HepG2 (cell line): Measurements from ENCODE around the gene XG. TPM values are rescaled to one million over a fixed set of nuclear protein-coding genes. Genes with fewer than 3 reads are reported as not detected.

Experiments used
- ATAC-seq: fragments of 200-7000 bp; cut with Tn5 transposase; 3 replicates; pipeline ENCODE4 v1.9.1; 2020; ENCODE audit warnings: mild to moderate bottlenecking, moderate library complexity
- BruUV-seq: library from RNA; stranded (reverse); fragments of 400-500 nt; replicated peaks from 2 replicates; lab custom pipeline; 2021; lab: Mats Ljungman, UMichigan
- CTCF ChIA-PET: fragments of 300-600 bp; formaldehyde crosslinking; extraction: SDS; loops from one replicate; lab custom pipeline; 2021; ENCODE audit warnings: low total read pairs, inconsistent platforms, low intra/inter-chr PET ratio; lab: Yijun Ruan, JAX
- POLR2A ChIA-PET: fragments of 350-600 bp; sonication (Branson Sonifier 250); formaldehyde crosslinking; loops from one replicate; lab custom pipeline; 2020; ENCODE audit warnings: antibody characterized with exemption, inconsistent platforms; lab: Yijun Ruan, JAX
- DNase-seq: peaks from one replicate; pipeline ENCODE4 v3.0.0-alpha.2; 2015; ENCODE audit warnings: low spot score
- FAIRE-seq: peaks from 3 replicates; lab custom pipeline; 2011; peaks lifted over from hg19 to GRCh38; lab: Jason Lieb, UNC
- H2AFZ ChIP-seq: one replicate; pipeline ENCODE4 v1.6.1; 2011; ENCODE audit warnings: low read length, inconsistent platforms
- H3K27ac ChIP-seq: fragments of 300-600 bp; 3 replicates; pipeline ENCODE4 v1.8.0; 2011; ENCODE audit warnings: mixed run types, mild to moderate bottlenecking, mixed read lengths, low read length, inconsistent platforms; ENCODE audit not compliant: insufficient read depth; ENCODE audit errors: extremely low read length
- H3K27me3 ChIP-seq, 2 experiments: fragments of 200-600 bp in 1 of 2; 2 replicates in 1 of 2; 3 replicates in 1 of 2; pipeline versions ENCODE4 v1.6.0 to v1.8.0; 2011; ENCODE audit warnings: low read length in 2 of 2, mild to moderate bottlenecking in 2 of 2, moderate library complexity in 2 of 2, inconsistent platforms in 1 of 2; ENCODE audit not compliant: insufficient read depth in 2 of 2, control insufficient read depth in 1 of 2
- H3K36me3 ChIP-seq, 2 experiments: fragments of 200-600 bp in 1 of 2; replicated peaks in 1 of 2; 2 replicates in 1 of 2; 3 replicates in 1 of 2; pipeline versions ENCODE4 v1.5.1 to v1.8.0; 2011; ENCODE audit warnings: low read length in 2 of 2, inconsistent platforms in 1 of 2; ENCODE audit not compliant: insufficient read depth in 2 of 2, control insufficient read depth in 1 of 2
- H3K4me1 ChIP-seq: 2 replicates; pipeline ENCODE4 v1.5.1; 2012; ENCODE audit warnings: low read length, inconsistent platforms; ENCODE audit not compliant: insufficient read depth
- H3K4me2 ChIP-seq: 2 replicates; pipeline ENCODE4 v1.6.0; 2011; ENCODE audit warnings: low read depth, low read length, inconsistent platforms
- H3K4me3 ChIP-seq, 3 experiments: fragments of 200-600 bp in 1 of 3; sonication (generic), shearing (Covaris generic) in 1 of 3; replicated peaks in 1 of 3; 2 replicates each; pipeline ENCODE4 v1.5.1; 2011 to 2016; ENCODE audit warnings: low read length in 3 of 3, inconsistent platforms in 2 of 3, low read depth in 2 of 3, mild to moderate bottlenecking in 2 of 3, control low read depth in 1 of 3, mixed read lengths in 1 of 3; ENCODE audit not compliant: insufficient read depth in 1 of 3
- H3K79me2 ChIP-seq: one replicate; pipeline ENCODE4 v1.6.1; 2011; ENCODE audit warnings: low read length, inconsistent platforms; ENCODE audit not compliant: insufficient read depth
- H3K9ac ChIP-seq: 2 replicates; pipeline ENCODE4 v1.6.0; 2011; ENCODE audit warnings: mild to moderate bottlenecking, low read depth, low read length, inconsistent platforms; ENCODE audit not compliant: insufficient read depth
- H3K9me3 ChIP-seq: 2 replicates; pipeline ENCODE4 v1.5.1; 2012; ENCODE audit warnings: mild to moderate bottlenecking, low read length
- H4K20me1 ChIP-seq: 2 replicates; pipeline ENCODE4 v1.6.0; 2011; ENCODE audit warnings: inconsistent platforms, mild to moderate bottlenecking, low read length, moderate library complexity; ENCODE audit not compliant: insufficient read depth
- FOXA3 ChIP-seq: IDR thresholded peaks from 2 replicates; pipeline ENCODE4 v1.6.1; 2016; ENCODE audit warnings: missing genetic modification reagents, missing compliant biosample characterization
- FOXK2 ChIP-seq: fragments of 450-650 bp; IDR thresholded peaks from 2 replicates; pipeline ENCODE4 v1.6.1; 2016
- MEIS2 ChIP-seq: sonication (generic); formaldehyde crosslinking; IDR thresholded peaks from 2 replicates; pipeline ENCODE4 v1.9.0; 2021; ENCODE audit warnings: mild to moderate bottlenecking, missing genetic modification reagents
- PHF5A ChIP-seq: IDR thresholded peaks from one replicate; pipeline ENCODE4 v1.6.1; 2018; ENCODE audit warnings: low read depth, missing genetic modification reagents; ENCODE audit not compliant: unreplicated experiment
- PTBP1 ChIP-seq: fragments of 200-400 bp; formaldehyde crosslinking; IDR thresholded peaks from 2 replicates; pipeline ENCODE4 v1.6.1; 2018; ENCODE audit warnings: low read length, low read depth; ENCODE audit not compliant: poor library complexity, severe bottlenecking
- RBM22 ChIP-seq: fragments of 200-400 bp; formaldehyde crosslinking; optimal IDR thresholded peaks from 2 replicates; pipeline ENCODE3; 2017; ENCODE audit warnings: mild to moderate bottlenecking, low read length, moderate library complexity
- REXO4 ChIP-seq: sonication (generic); formaldehyde crosslinking; IDR thresholded peaks from 2 replicates; pipeline ENCODE4 v1.8.0; 2022; ENCODE audit warnings: missing genetic modification reagents, mild to moderate bottlenecking, borderline replicate concordance
- TBX2 ChIP-seq: sonication (generic); formaldehyde crosslinking; IDR thresholded peaks from 2 replicates; pipeline ENCODE4 v1.5.0; 2020; ENCODE audit warnings: missing genetic modification reagents, mild to moderate bottlenecking, borderline replicate concordance
- ZNF263 ChIP-seq: sonication (generic); formaldehyde crosslinking; IDR thresholded peaks from 2 replicates; pipeline ENCODE4 v1.4.0; 2020; ENCODE audit warnings: missing genetic modification reagents
- ZNF431 ChIP-seq: sonication (generic); formaldehyde crosslinking; IDR thresholded peaks from 2 replicates; pipeline ENCODE4 v1.9.0; 2022; ENCODE audit warnings: missing genetic modification reagents, low read depth, mild to moderate bottlenecking, borderline replicate concordance
- ZNF687 ChIP-seq: sonication (generic); formaldehyde crosslinking; IDR thresholded peaks from 2 replicates; pipeline ENCODE4 v1.5.1; 2020; ENCODE audit warnings: mild to moderate bottlenecking, missing genetic modification reagents, moderate library complexity
- ZNF839 ChIP-seq: sonication (generic); formaldehyde crosslinking; IDR thresholded peaks from 2 replicates; pipeline ENCODE4 v1.4.0; 2020; ENCODE audit warnings: missing genetic modification reagents, mild to moderate bottlenecking, borderline replicate concordance
- ZSCAN21 ChIP-seq: sonication (generic); formaldehyde crosslinking; IDR thresholded peaks from 2 replicates; pipeline ENCODE4 v1.8.0; 2022; ENCODE audit warnings: mild to moderate bottlenecking, missing genetic modification reagents, moderate library complexity, borderline replicate concordance
- WGBS: methylation state at CpG from one replicate; pipeline ENCODE4 v1.1.6; 2017; ENCODE audit warnings: low lambda C conversion rate; 5-methylcytosine and 5-hydroxymethylcytosine counted together
- in situ Hi-C: cut with HindIII; loops from 2 replicates; pipeline ENCODE4 v1.10.0; 2017; ENCODE audit warnings: low pct_unique_long_range_greater_than_20kb; ENCODE audit not compliant: extremely low pct_ligation_motif_present
- intact Hi-C: fragments of 100-400 bp; cut with micrococcal nuclease; formaldehyde crosslinking; loops from one replicate; pipeline ENCODE4 v1.10.0; 2022; ENCODE audit not compliant: unreplicated experiment
- polyA plus RNA-seq, 8 experiments: library from polyadenylated mRNA; depleted of rRNA in 3 of 8; stranded (reverse) in 7 of 8; unstranded in 1 of 8; fragments of >200 nt; fragmentation: Illumina TruSeq in 4 of 8; extraction: Trizol in 4 of 8; gene quantifications; 2 replicates each; pipeline versions ENCODE4 v1.2.1 to v1.2.3, GENCODE V29; 2011 to 2016; ENCODE audit warnings: low read depth in 4 of 8, missing spikeins in 1 of 8, mixed read lengths in 1 of 8; ENCODE audit not compliant: insufficient read depth in 1 of 8
- total RNA-seq, 5 experiments: library from RNA; depleted of rRNA; stranded (reverse); fragments of >200 nt; fragmentation: Illumina TruSeq; extraction: Trizol; gene quantifications; 2 replicates each; pipeline ENCODE4 v1.2.3, GENCODE V29; 2016; ENCODE audit warnings: low read depth in 1 of 5
- TF ChIP-seq, protein P1 (sequence below): sonication (generic); formaldehyde crosslinking; IDR thresholded peaks from 2 replicates; pipeline ENCODE4 v1.9.0; 2021; ENCODE audit warnings: missing genetic modification reagents, mild to moderate bottlenecking, borderline replicate concordance

The XG gene
- total and polyA plus RNA-seq, 2 of the 13 experiments (the other 11 are each of a cell fraction or from before 2014, with no cell fraction given): not detected

DNA sequence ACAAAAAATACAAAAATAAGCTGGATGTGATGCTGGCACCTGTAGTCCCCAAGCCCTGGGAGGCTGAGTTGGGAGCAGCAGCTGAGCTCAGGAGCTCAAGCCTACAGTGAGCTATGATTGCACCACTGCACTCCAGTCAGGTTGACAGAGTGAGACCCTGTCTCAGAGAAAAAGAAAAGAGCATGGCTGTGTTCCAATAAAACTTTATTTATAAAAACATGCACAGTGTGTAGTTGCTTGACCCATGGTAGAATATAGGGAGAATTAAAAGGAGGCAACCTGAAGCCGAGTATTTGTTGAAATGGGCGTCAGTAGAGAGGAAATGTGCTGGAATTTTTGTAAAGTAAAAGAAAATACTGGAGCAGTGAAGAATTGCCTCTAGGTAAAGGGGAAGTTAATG lies 103.9 kb downstream of the XG start:
- intact Hi-C loops: no loop called here
- POLR2A ChIA-PET: no interaction called here
- WGBS: 94% methylated on average over 2 of the region's 2 CpGs

More for the DNA sequence above, 103.9 kb downstream of the XG start:
- in situ Hi-C loops: no loop called here
- no peaks in the 10 kb centered on the region for H3K79me2 ChIP-seq
- no peak overlapping the region for H2AFZ ChIP-seq
- CTCF ChIA-PET: no interaction called here
- peaks cover 0 to 15% of the 10 kb centered on the region in 2 experiments; a peak in 2 of 5 replicates for H3K36me3 ChIP-seq
- no peak overlapping the region for H3K27ac ChIP-seq
- no peak overlapping the region for H3K4me2 ChIP-seq
- FAIRE-seq (no peak), ATAC-seq (no peak), DNase-seq (no peak)
- H3K9me3 ChIP-seq: no peaks in the 10 kb centered on the region
- no peaks in the 10 kb centered on the region for H4K20me1 ChIP-seq
- H3K4me1 ChIP-seq: no peaks in the 10 kb centered on the region
- no peak for TF ChIP-seq MEIS2 (CRISPR knock-in tag)
- TF ChIP-seq REXO4 (CRISPR knock-in tag): no peak
- no peak for TF ChIP-seq TBX2 (CRISPR knock-in tag)
- no peak for TF ChIP-seq FOXA3 (CRISPR knock-in tag)
- no peak for TF ChIP-seq ZNF839 (CRISPR knock-in tag)
- TF ChIP-seq ZNF431: no peak
- TF ChIP-seq RBM22: no peak
- TF ChIP-seq PHF5A: no peak
- TF ChIP-seq, protein P1, sequence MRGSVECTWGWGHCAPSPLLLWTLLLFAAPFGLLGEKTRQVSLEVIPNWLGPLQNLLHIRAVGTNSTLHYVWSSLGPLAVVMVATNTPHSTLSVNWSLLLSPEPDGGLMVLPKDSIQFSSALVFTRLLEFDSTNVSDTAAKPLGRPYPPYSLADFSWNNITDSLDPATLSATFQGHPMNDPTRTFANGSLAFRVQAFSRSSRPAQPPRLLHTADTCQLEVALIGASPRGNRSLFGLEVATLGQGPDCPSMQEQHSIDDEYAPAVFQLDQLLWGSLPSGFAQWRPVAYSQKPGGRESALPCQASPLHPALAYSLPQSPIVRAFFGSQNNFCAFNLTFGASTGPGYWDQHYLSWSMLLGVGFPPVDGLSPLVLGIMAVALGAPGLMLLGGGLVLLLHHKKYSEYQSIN (CRISPR knock-in tag): no peak
- no peak for TF ChIP-seq ZNF263 (CRISPR knock-in tag)
- no peak for TF ChIP-seq ZSCAN21
- no peak for TF ChIP-seq ZNF687 (CRISPR knock-in tag)
- TF ChIP-seq FOXK2: no peak
- no peak for TF ChIP-seq PTBP1
- no TSS peak for BruUV-seq
- no peaks in the 10 kb centered on the region for H3K27me3 ChIP-seq
- no peak overlapping the region for H3K9ac ChIP-seq
- no peak overlapping the region for H3K4me3 ChIP-seq
